WI38 (cell line): ENCODE measurements around the gene LAMA4.
"Not testable (repeated sequence)": the region's sequence is repeated elsewhere in the genome, so short reads cannot be mapped to it uniquely, and the experiment has no call there.

Experiments used
- H3K4me3 ChIP-seq: 2 replicates; pipeline ENCODE4 v1.5.1; 2011; ENCODE audit warnings: low read depth, mild to moderate bottlenecking, control low read depth, low read length
- CTCF ChIP-seq: IDR thresholded peaks from 2 replicates; pipeline ENCODE4 v1.5.1; 2012; ENCODE audit warnings: low read depth, mild to moderate bottlenecking, control low read depth, low read length

The LAMA4 gene

DNA sequence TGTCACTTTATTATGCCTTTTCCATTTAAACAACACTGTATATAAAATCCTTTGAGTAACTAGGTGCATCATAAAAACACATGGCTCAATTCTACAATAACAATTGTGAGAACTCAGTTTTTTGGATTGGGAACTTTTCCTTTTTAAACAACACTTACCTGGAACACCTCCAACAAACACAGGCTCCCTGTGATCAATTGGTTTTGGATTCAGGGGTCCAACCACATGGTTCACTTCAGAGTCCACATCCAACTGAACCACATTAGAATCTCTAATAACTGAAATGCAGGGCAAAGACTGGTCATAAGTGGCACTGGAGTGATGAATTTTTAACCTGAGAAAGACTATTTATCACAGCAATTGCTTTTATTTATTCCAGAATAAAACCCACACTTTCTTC, 140.4 kb downstream of the LAMA4 start:
- H3K4me3 ChIP-seq, result no peak overlapping the region
- TF ChIP-seq CTCF, result no peak

DNA sequence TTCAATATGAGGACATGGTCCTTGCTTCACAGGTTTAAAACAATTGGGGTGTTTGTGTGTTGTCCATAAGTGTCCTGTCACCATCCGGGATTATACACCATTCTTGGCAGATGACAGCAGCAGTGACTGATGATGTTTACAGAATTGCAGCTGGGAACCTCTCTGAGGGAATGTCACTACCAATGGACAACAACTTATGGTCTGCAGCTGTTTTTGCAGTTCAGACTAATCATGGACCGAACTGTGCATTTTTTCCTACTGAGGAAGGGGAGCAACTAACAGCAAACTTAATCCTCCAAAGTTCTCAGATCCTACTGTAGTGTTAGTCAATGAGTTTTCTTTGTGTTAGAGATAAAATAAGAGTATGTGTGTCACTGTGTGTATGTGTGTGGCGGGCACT, 140.9 kb downstream of the LAMA4 start:
- no peak for TF ChIP-seq CTCF
- H3K4me3 ChIP-seq, result no peak overlapping the region

- no peak overlapping the region for H3K4me3 ChIP-seq
- no peak for TF ChIP-seq CTCF
Observed at GRCh38 chr6:112109262-112109661, 145.1 kb downstream of the LAMA4 start.

DNA sequence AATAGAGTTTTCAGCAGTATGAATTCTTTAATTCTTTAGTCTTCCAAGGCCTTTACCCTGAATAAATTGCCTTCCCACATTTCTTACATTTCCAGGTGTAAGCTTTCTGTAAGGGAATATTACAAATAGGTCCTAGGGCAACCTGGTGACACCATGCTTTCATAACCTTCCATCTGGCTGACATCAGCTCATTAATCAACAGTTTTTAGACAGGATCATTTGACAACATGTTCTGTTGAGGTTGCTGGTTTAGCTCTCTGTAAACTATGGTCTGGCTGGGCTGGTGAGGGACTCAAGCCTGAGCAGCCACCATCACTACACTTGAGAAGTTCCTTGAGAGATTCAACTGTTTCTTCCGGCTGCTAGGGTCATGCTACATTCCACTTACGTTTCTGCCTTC, 147.8 kb downstream of the LAMA4 start:
- TF ChIP-seq CTCF, result no peak
- no peak overlapping the region for H3K4me3 ChIP-seq

- not testable (repeated sequence) for H3K4me3 ChIP-seq
Observed at GRCh38 chr6:112106026-112106425, 148.3 kb downstream of the LAMA4 start.

DNA sequence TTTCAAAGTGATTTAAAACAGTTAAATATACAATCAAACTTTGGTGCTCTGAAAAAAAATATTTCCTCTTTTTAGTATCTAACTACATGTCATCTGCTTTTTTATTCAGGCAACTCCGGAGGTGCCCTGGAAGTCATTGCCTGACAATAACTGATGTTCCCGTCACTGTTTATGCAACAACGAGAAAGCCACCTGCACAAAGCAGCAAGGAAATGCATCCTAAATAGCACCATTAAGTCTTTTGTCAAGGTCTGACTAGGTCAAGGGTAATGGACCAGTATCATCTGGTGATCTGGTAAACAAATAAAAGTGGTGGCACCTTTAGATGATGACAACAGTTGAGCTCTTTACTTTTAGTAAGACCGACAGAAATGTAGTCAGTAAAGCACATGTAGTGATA, 153.8 kb downstream of the LAMA4 start:
- no peak for TF ChIP-seq CTCF
- H3K4me3 ChIP-seq, result no peak overlapping the region

DNA sequence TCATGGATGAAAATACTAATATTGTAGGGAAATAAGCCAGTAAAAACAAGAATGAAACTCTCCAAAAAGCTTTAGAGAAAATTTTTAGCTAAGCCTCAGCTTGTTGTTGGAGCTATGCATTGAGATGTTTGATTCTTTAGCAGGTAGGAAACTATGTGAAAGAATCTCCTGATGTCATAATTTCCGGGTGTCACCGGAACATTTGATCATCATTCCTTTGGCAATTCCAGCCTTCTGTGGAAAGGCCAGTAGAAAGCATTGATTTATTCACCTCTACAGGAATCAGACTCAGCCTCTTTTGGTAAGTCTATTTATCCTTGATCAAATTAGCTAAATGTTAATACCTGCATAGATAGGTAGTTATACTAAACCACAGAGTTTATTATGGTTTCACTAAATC, 157.5 kb downstream of the LAMA4 start:
- TF ChIP-seq CTCF, result no peak

GRCh38 chr6:112087916-112088315, 166.5 kb downstream of the LAMA4 start:
- H3K4me3 ChIP-seq, result peak overlapping the region; percentile 77
- no peak for TF ChIP-seq CTCF

More for the DNA sequence above, 157.5 kb downstream of the LAMA4 start:
- no peak overlapping the region for H3K4me3 ChIP-seq
